Activated CD8-positive, alpha-beta memory T cell treated with anti-CD3 and anti-CD28 coated beads for 24 hours (primary cell): ENCODE results near the gene CMIP.
A peak's percentile ranks its signal among the peaks of the same experiment; 100 is the strongest.

Experiments used
- DNase-seq: peaks from one replicate; pipeline ENCODE4 v3.0.0-alpha.2; 2020

The CMIP gene

GRCh38 chr16:81612351-81613163, 167.9 kb downstream of the CMIP start:
- DNase-seq = no peak

- DNase-seq = no peak
These were observed 169.6 kb downstream of the CMIP start for GRCh38 chr16:81614171-81614570.

- no peak for DNase-seq
These were observed 170.2 kb downstream of the CMIP start for GRCh38 chr16:81614654-81615359.

- no peak for DNase-seq
These were observed 170.8 kb downstream of the CMIP start for GRCh38 chr16:81615411-81615810.

- no peak for DNase-seq
These were observed 171.2 kb downstream of the CMIP start for GRCh38 chr16:81615833-81616232.

- peak; percentile 81 for DNase-seq
These were observed 171.9 kb downstream of the CMIP start for GRCh38 chr16:81616321-81617020.

GRCh38 chr16:81617021-81617346, 172.4 kb downstream of the CMIP start:
- DNase-seq = no peak

- DNase-seq = no peak
These were observed 173.6 kb downstream of the CMIP start for GRCh38 chr16:81618187-81618586.

GRCh38 chr16:81618661-81619060, 174.1 kb downstream of the CMIP start:
- no peak for DNase-seq

GRCh38 chr16:81620029-81620428, 175.4 kb downstream of the CMIP start:
- no peak for DNase-seq

- DNase-seq = no peak
These were observed 176.2 kb downstream of the CMIP start for GRCh38 chr16:81620796-81621195.

- no peak for DNase-seq
These were observed 176.9 kb downstream of the CMIP start for GRCh38 chr16:81621496-81621895.

GRCh38 chr16:81623365-81624102, 178.9 kb downstream of the CMIP start:
- DNase-seq = peak; percentile 80

- no peak for DNase-seq
These were observed 179.8 kb downstream of the CMIP start for GRCh38 chr16:81624403-81624759.

GRCh38 chr16:81624760-81625543, 180.3 kb downstream of the CMIP start:
- no peak for DNase-seq

- no peak for DNase-seq
These were observed 181.0 kb downstream of the CMIP start for GRCh38 chr16:81625544-81626153.

- DNase-seq = no peak
These were observed 181.6 kb downstream of the CMIP start for GRCh38 chr16:81626181-81626674.

- DNase-seq = no peak
These were observed 182.4 kb downstream of the CMIP start for GRCh38 chr16:81627024-81627423.

- no peak for DNase-seq
These were observed 183.2 kb downstream of the CMIP start for GRCh38 chr16:81627729-81628244.

- DNase-seq = no peak
These were observed 184.6 kb downstream of the CMIP start for GRCh38 chr16:81629034-81629802.
